Left kidney (tissue), 8 donors: Measurements from ENCODE around the gene PRRX1. TPM values are rescaled to one million over a fixed set of nuclear protein-coding genes. Genes with fewer than 3 reads are reported as not detected.

Source experiments
- DNase-seq: peaks from one replicate; pipeline ENCODE4 v3.0.0-alpha.2; 2013
- long read RNA-seq, 8 donors: transcript quantifications; one replicate each; lab custom pipeline, GENCODE V29; 2026
- polyA plus RNA-seq: library from polyadenylated mRNA; unstranded; fragments of 120-200 nt; gene quantifications from one replicate; pipeline ENCODE4 v1.2.1, GENCODE V29; 2013; ENCODE audit not compliant: insufficient read length

Gene PRRX1
- polyA plus RNA-seq, result 1.4 TPM
- long read RNA-seq, donor 1, result 0 reads
- long read RNA-seq, donor 2, result 0 reads
- long read RNA-seq, donor 3, result 0 reads
- long read RNA-seq, donor 4, result 0 reads
- long read RNA-seq, donor 5, full-length matches to known transcripts, result 1 of 1 reads
- long read RNA-seq, donor 5, partial matches to known transcripts, result 0 of 1 reads
- long read RNA-seq, donor 5, other reads (novel, unspliced or antisense), result 0 of 1 reads
- long read RNA-seq, donor 6, partial matches to known transcripts, result 0 of 2 reads
- long read RNA-seq, donor 6, other reads (novel, unspliced or antisense), result 0 of 2 reads
- long read RNA-seq, donor 7, full-length matches to known transcripts, result 1 of 1 reads
- long read RNA-seq, donor 7, partial matches to known transcripts, result 0 of 1 reads
- long read RNA-seq, donor 7, other reads (novel, unspliced or antisense), result 0 of 1 reads
- long read RNA-seq, donor 8, result 0 reads

GRCh38 chr1:170664093-170664827 is at the start of gene PRRX1:
Gene PRRX1, plus strand, starts transcription at chr1:170664131. Its CDS starts 88 bp downstream, at chr1:170664219.
- DNase-seq, result no peak

- no peak for DNase-seq
Measured at GRCh38 chr1:170617591-170618330, 46.2 kb upstream of the PRRX1 start.

GRCh38 chr1:170618421-170618820 is 45.5 kb upstream of the PRRX1 start:
- no peak for DNase-seq

- no peak for DNase-seq
Measured at GRCh38 chr1:170619241-170620028, 44.5 kb upstream of the PRRX1 start.

GRCh38 chr1:170620164-170620563 is 43.8 kb upstream of the PRRX1 start:
- DNase-seq, result no peak

GRCh38 chr1:170623171-170623570 is 40.8 kb upstream of the PRRX1 start:
- no peak for DNase-seq

- no peak for DNase-seq
Measured at GRCh38 chr1:170624146-170624545, 39.8 kb upstream of the PRRX1 start.

GRCh38 chr1:170630977-170631376 is 33.0 kb upstream of the PRRX1 start:
- DNase-seq, result no peak

- DNase-seq, result no peak
Measured at GRCh38 chr1:170634293-170634692, 29.6 kb upstream of the PRRX1 start.

GRCh38 chr1:170634824-170635410 is 29.0 kb upstream of the PRRX1 start:
- no peak for DNase-seq

- no peak for DNase-seq
Measured at GRCh38 chr1:170640581-170640980, 23.4 kb upstream of the PRRX1 start.

GRCh38 chr1:170657275-170657853 is 6.6 kb upstream of the PRRX1 start:
- DNase-seq, result no peak

GRCh38 chr1:170659399-170660035 is 4.4 kb upstream of the PRRX1 start:
- no peak for DNase-seq

- DNase-seq, result no peak
Measured at GRCh38 chr1:170660281-170660713, 3.6 kb upstream of the PRRX1 start.

GRCh38 chr1:170660871-170661645 is 2.9 kb upstream of the PRRX1 start:
- DNase-seq, result no peak

- DNase-seq, result no peak
Measured at GRCh38 chr1:170661646-170662411, 2.1 kb upstream of the PRRX1 start.

- no peak for DNase-seq
Measured at GRCh38 chr1:170662561-170663403, 1.1 kb upstream of the PRRX1 start.
